RCC 7860 (cell line): ENCODE data around the gene ART4.
A peak's percentile ranks its signal among the peaks of the same experiment; 100 is the strongest.

Experiments
- DNase-seq: peaks from one replicate; pipeline ENCODE4 v3.0.0-alpha.2; 2015; ENCODE audit warnings: low spot score
- FAIRE-seq: peaks from 2 replicates; lab custom pipeline; 2012; peaks lifted over from hg19 to GRCh38; lab: Jason Lieb, UNC

The ART4 gene

GRCh38 chr12:14843425-14843887 is at the start of gene ART4:
Gene ART4 (minus strand): TSS chr12:14843526. CDS start chr12:14843113, 413 bp downstream.
- no peak for FAIRE-seq
- no peak for DNase-seq

- no peak for FAIRE-seq
Measured at GRCh38 chr12:14892726-14893505, 49.6 kb upstream of the ART4 start.

GRCh38 chr12:14890701-14891100 is 47.4 kb upstream of the ART4 start:
- no peak for DNase-seq
- no peak for FAIRE-seq

More at GRCh38 chr12:14892726-14893505, 49.6 kb upstream of the ART4 start:
- no peak for DNase-seq

GRCh38 chr12:14886271-14886670 is 42.9 kb upstream of the ART4 start:
- DNase-seq: no peak

GRCh38 chr12:14885718-14886221 is 42.4 kb upstream of the ART4 start, which contains the start of gene MGP:
Gene MGP (minus strand): TSS chr12:14885854. CDS start chr12:14885791, 63 bp downstream.
- FAIRE-seq (no peak), DNase-seq (no peak)

More at GRCh38 chr12:14886271-14886670, 42.9 kb upstream of the ART4 start:
- FAIRE-seq: no peak

- peak; percentile 42 for FAIRE-seq
Measured at GRCh38 chr12:14884458-14884878, 41.1 kb upstream of the ART4 start.

GRCh38 chr12:14883686-14884085 is 40.4 kb upstream of the ART4 start:
- DNase-seq: no peak
- FAIRE-seq: no peak

More at GRCh38 chr12:14884458-14884878, 41.1 kb upstream of the ART4 start:
- peak; percentile 51 for DNase-seq

- DNase-seq (no peak), FAIRE-seq (no peak)
Measured at GRCh38 chr12:14880890-14881453, 37.6 kb upstream of the ART4 start.

- DNase-seq: no peak
- FAIRE-seq: no peak
Measured at GRCh38 chr12:14879222-14879933, 36.1 kb upstream of the ART4 start.

- FAIRE-seq (no peak), DNase-seq (no peak)
Measured at GRCh38 chr12:14878488-14878887, 35.2 kb upstream of the ART4 start.

GRCh38 chr12:14876833-14877232 is 33.5 kb upstream of the ART4 start:
- DNase-seq (no peak), FAIRE-seq (no peak)

- DNase-seq: no peak
- FAIRE-seq: no peak
Measured at GRCh38 chr12:14874882-14875281, 31.6 kb upstream of the ART4 start.

- DNase-seq (no peak), FAIRE-seq (no peak)
Measured at GRCh38 chr12:14873440-14874185, 30.3 kb upstream of the ART4 start.

GRCh38 chr12:14871886-14872285 is 28.6 kb upstream of the ART4 start:
- DNase-seq (no peak), FAIRE-seq (no peak)

GRCh38 chr12:14871247-14871646 is 27.9 kb upstream of the ART4 start:
- DNase-seq (no peak), FAIRE-seq (no peak)

GRCh38 chr12:14868916-14869506 is 25.7 kb upstream of the ART4 start:
- DNase-seq (no peak), FAIRE-seq (no peak)

- FAIRE-seq: no peak
- DNase-seq: no peak
Measured at GRCh38 chr12:14860490-14860889, 17.2 kb upstream of the ART4 start.

GRCh38 chr12:14858513-14858912 is 15.2 kb upstream of the ART4 start:
- no peak for DNase-seq
- FAIRE-seq: no peak

GRCh38 chr12:14854586-14855183 is 11.4 kb upstream of the ART4 start:
- FAIRE-seq: no peak
- DNase-seq: no peak

- no peak for FAIRE-seq
- DNase-seq: no peak
Measured at GRCh38 chr12:14853961-14854360, 10.6 kb upstream of the ART4 start.
